NCI-H460 (cell line): ENCODE data around the gene MYOM1. TPM values are rescaled to one million over a fixed set of nuclear protein-coding genes. Genes with fewer than 3 reads are reported as not detected.
"Not testable (repeated sequence)": the region's sequence is repeated elsewhere in the genome, so short reads cannot be mapped to it uniquely, and the experiment has no call there.

Experiments used
- DNase-seq: peaks from one replicate; pipeline ENCODE4 v3.0.0-alpha.2; 2016; ENCODE audit warnings: low read depth; ENCODE audit errors: extremely low read depth
- total RNA-seq: library from RNA; depleted of rRNA; stranded (reverse); fragments of >200 nt; shearing (Covaris generic); gene quantifications from 2 replicates; pipeline ENCODE4 v1.2.3, GENCODE V29; 2014

The MYOM1 gene
- total RNA-seq, 1 experiment from 2014 or later, result 0.10 TPM

GRCh38 chr18:3094338-3094684, 125.5 kb downstream of the MYOM1 start:
- no peak for DNase-seq

GRCh38 chr18:3093624-3094337, 126.0 kb downstream of the MYOM1 start:
- DNase-seq, result no peak

- DNase-seq, result no peak
These were observed 127.0 kb downstream of the MYOM1 start for GRCh38 chr18:3092727-3093126.

GRCh38 chr18:3089579-3089978, 130.2 kb downstream of the MYOM1 start:
- DNase-seq, result no peak

GRCh38 chr18:3088449-3088848, 131.3 kb downstream of the MYOM1 start:
- DNase-seq, result no peak

DNA sequence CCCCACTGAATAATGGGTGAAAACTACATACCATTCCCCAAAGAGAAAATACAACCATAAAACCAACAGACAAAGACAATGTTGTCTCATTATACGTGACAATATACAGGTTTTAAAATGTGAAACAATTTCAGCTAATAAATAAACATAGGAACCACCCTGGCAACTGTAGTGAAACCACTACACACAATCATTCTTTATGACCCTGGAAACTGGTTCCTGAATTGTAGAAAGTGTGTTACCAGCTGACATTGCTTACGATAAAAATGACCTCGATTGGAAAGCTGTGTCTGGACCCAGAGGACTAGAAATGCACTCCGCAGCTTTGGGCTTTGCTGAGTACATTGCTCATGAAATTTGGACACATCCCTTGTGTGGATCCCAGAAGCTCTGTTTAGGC, 132.9 kb downstream of the MYOM1 start:
- DNase-seq, result no peak

DNA sequence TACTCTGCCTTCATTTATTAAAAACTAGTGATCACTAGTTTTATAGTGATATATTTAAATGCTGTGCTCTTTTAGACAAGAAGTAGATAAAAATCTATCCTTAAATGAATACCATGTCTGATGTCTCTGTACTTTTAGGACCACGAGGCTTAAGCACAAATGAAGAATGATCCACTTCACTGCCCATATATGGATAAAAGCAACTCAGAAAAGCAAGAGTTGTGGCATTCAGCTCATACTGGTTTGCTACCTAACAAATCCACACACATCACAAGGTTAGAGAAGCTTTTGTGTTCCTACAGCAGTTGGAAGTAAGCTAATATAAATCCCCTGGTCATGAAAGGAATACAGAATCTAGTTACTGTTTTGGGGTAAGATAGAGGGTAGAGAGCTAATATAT, 134.2 kb downstream of the MYOM1 start:
- no peak for DNase-seq

- DNase-seq, result no peak
These were observed 135.6 kb downstream of the MYOM1 start for GRCh38 chr18:3084206-3084605.

GRCh38 chr18:3083766-3084165, 136.0 kb downstream of the MYOM1 start:
- DNase-seq, result no peak

GRCh38 chr18:3081584-3081991, 138.2 kb downstream of the MYOM1 start:
- no peak for DNase-seq

GRCh38 chr18:3079653-3080052, 140.1 kb downstream of the MYOM1 start:
- no peak for DNase-seq

GRCh38 chr18:3075491-3075890, 144.3 kb downstream of the MYOM1 start:
- DNase-seq, result no peak

GRCh38 chr18:3074087-3074486, 145.7 kb downstream of the MYOM1 start:
- DNase-seq, result no peak

GRCh38 chr18:3073353-3073752, 146.4 kb downstream of the MYOM1 start:
- not testable (repeated sequence) for DNase-seq

DNA sequence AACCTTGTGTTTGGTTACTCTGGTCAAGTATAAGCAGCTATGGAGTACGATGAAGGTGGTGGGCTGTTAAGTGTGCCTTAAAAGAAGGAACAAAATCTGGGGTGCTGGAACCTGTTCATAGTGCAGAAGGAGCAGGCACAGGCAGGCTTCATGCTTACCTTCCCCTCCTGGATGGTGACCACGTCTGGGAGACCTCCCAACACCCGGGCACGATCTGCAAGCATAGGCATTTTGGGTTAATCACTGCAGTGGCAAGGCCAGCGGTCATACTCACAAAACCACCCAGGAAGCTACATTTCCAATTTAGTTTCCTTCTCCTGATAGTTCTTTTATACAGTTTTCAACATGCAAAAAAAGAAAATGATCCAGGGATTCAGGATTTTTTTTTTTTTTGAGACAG, 148.1 kb downstream of the MYOM1 start:
- DNase-seq, result no peak

- DNase-seq, result no peak
These were observed 149.9 kb downstream of the MYOM1 start for GRCh38 chr18:3069671-3070433.

GRCh38 chr18:3067722-3068121, 152.0 kb downstream of the MYOM1 start:
- no peak for DNase-seq

DNA sequence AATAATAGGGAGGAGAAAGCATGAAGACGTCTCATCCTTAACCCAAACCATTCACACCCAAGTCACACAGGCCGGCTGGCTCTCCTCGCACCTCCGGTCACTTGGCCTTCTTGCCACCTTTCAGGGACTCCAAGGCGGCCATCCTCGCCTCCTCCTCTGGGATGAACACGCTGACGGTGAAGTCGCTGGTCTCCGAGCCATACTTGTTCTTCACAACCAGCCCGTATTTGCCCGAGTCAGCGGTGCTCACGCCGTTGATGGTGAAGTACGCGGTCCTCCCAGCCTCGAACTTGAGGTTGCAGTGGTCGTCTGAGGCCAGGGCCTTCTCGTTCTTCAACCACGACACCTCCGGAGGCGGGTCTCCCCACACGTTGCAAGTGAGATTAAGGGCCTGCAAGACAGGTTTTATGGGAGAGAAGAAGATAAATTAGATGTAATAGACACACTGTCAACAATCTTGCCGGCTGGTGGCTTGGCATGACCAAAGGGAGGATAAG, 152.6 kb downstream of the MYOM1 start:
- no peak for DNase-seq

DNA sequence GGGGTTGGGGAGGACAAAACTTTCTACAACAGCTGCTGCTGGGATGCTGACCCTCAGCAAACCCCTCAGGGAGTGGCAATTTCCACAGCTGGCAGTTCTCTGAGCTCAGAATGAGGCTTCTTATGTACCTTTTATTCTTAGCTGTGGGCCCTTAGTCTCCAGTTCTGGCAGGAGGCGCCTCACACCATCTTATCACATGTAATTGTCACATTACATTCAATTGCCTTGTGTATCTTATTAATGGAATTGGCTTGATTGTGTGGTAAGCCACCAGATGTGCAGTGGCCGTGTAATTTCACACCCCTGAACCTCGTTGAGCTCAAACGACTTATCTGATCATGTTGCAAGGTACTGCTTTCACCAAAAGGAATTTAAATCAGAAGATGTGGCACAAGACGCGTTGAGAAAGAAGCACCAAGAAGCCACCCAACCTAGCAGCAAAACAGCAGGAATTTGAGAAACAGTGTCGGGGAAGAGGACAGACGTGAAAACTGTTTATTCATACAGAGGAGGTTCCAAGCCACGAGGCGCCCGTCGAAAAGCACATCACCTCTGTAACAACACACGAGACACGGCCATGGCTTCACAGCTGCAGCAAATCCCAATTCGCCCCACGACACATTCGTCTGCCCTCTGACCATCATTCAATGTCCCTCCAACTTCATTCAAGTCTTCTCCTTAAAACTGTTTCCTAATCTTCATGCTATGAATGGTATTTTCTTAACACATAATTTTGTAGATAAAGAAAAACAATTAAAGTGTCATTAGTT, 153.2 kb downstream of the MYOM1 start:
- no peak for DNase-seq

DNA sequence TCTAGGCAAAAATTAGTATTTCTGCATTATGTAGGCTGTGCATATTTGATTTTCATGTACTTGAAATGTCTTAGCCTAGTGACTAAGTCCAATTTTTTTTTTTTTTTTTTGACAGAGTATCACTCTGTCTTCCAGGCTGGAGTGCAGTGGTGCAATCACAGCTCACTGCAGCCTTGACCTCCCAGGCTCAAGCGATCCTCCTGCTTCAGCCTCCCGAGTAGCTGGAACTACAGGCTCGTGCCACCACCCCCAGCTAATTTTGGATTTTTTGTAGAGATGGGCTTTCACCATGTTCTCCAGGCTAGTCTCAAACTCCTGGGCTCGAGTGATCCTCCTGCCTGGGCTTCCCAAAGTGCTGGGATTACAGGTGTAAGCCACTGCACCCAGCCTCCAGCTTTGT, 156.0 kb downstream of the MYOM1 start:
- not testable (repeated sequence) for DNase-seq
